Dedifferentiated amniotic fluid mesenchymal stem cell (primary cell): ENCODE data around the gene ATOSB.
"Not testable (repeated sequence)": the region's sequence is repeated elsewhere in the genome, so short reads cannot be mapped to it uniquely, and the experiment has no call there.

Experiments
- DNase-seq: peaks from one replicate; pipeline ENCODE4 v3.0.0-alpha.2; 2016; ENCODE audit errors: extremely low spot score

ATOSB gene

DNA sequence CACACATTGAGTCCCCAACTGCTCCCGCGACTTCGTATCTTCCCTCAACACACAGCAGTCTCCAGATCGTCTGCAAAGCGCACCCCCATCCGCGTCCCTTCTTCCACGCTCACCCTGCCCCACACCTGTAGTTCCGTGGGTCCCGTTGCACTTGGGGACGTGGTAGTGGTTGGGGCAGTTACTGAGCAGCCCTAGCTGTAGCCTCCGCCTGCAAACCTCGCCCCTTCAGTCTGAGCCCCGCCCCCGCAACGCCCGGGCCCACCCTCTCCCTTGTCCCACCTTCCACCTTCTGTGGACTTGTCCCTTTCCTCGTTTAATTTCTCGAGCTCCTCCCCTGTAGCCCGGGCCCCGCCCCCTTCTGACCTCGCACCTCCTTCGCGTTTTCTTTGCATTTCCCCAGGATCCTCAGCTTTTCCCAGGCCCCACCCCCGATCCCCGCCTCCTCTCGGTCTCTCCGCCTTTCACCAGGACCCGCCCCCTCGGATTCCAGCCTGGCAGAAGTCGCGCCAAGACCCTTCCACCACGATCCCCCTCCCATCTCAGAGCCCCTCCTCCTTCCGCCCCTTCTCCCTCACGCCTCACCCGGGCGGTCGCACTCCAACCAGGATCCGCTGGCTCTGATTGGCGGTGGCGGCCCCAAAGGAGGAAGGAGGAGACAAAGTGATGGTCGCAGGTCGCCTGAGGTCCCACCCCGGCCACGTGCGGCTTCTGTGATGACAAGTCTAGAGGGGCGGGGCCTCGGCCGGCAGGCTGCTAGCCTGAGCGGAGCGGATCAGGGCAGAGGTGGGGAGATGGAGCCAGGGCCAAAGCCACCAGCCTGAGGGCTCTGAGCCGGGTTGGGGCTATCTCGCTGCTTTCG lies at the start of gene ATOSB:
TSS of gene ATOSB (minus strand) at position 183 of the 859 bp plus-strand sequence. CDS start 7,588 bp downstream, outside the sequence.
- peak; percentile 87 for DNase-seq

GRCh38 chr9:35164711-35165110 lies 49.0 kb upstream of the ATOSB start:
- DNase-seq: no peak

- no peak for DNase-seq
Measured at GRCh38 chr9:35163413-35163812, 47.8 kb upstream of the ATOSB start.

DNA sequence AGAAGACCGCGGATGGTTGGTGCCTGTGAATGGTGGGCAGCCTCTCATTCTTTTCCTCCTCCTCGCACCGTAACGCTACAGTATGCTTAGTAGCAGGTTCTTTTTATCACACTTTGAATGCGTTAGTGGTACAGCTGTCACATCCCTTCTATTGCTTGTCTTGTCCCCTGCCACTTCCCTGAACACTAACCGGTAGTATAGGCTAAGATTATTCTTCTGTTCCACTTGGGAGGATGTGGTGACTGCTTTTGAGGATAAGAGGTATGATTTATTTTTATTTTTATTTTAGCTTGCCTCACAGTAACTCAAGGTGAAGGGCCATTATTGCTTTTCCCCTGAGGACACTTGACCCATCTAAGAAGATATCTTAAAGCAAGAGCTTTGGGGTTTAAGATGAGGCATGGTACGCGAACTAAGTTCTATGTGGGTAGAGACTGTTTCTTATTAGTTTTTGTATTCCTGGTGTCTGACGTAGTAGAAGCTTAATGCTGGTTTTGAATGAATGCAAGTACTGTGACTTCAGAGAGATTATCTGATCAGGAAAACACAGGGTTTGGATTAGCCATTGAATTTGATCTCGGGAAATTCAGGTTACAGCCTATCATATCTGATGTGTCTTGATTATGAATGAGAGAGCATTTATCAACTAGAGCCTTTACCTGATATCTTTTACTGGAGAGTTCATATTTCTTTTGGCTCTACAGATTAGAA lies 47.1 kb upstream of the ATOSB start:
- no peak for DNase-seq

DNA sequence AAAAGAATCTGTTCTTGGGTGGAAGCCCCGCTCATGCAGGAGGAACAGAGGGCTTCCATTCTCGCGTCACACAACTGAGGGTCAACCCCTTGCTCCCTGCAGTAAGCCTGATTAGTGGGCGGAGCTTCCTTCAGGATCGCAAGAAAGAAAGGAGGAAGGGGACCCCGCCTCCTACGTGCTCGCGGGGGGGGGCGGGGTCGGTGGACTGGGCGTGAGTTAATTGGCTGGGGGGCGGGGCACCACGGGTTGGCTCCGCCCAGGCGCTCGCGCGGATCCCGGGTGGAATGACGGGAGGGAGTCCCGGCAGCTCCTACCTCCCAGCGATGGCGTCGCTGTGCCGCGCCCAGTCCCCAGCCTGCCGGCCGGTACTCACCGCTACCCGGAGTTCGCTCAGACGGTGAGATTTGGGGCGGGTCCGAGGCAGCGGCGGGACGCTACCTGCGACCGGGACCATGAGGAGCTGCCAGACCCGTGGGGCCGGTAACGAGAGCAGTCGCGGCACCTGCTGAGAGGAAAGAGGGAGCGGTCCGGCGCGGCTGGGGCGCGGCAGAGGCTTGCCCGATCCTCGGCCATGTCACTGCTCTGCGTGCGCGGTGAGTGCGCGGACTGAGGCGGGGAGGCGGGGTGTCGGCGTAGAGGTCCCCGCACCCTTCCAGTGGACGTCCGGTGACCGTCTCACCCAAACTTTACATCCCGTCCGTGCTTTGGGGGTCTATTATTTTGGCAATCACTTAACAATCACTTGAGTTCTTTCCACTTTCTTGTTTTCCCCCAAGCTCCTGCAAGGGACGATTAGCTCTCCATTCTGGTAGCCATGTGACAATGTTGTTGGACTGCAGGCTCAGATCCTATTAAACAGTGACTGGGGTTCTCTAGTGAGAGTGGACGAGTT lies 46.3 kb upstream of the ATOSB start, which contains the start of gene UNC13B:
TSS of gene UNC13B (plus strand) at position 297 of the 892 bp plus-strand sequence. CDS start at position 572, 275 bp downstream.
- peak; percentile 88 for DNase-seq

DNA sequence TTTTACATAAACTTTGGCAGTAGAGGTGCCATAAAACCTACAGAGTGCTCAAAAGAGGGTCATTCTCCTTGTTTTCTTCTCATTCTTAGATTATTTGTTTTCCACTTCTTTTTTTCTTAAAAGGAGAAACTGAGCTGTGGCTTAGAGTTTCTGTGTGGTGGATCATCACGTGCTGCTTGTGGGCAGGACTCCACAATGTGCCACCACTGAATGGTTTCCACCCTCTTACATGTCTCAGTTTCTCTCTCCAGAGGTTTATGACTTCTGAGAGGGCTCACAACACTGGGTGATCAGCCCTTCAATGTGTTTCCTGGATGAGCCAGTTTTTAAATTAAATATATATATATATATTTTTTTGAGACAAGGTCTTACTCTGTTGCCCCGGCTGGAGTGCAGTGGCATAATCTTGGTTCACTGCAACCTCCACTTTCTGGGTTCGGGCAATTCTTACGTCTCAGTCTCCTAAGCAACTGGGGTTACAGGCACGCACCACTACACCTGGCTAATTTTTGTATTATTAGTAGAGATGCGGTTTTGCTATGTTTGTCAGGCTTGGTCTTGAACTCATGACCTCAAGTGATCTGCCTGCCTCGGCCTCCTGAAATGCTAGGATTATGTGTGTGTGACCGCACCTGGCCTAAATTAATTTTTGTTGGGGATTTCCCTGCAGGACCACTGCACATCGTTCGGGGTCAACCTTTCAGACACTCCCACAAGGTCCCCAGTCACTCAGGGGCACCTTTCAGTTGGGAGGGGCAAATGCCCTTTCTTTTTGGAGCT lies 43.0 kb upstream of the ATOSB start:
- DNase-seq: no peak

DNA sequence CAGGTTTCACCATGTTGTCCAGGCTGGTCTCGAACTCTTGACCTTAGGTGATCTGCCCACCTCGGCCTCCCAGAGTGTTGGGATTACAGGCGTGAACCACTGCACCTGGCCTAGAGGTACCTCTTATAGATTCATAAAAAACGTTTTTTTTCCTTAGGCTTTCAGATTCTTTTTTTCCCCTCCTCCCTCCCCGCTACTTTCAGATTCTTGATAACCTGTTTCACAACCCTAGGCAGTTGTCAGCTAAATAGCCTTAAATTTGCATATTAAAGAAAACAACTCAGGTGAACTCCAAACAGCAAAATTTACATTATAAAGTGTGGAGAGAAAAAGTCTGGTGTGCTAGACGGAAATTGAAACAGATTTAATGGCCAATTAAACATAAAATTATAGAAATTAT lies 42.2 kb upstream of the ATOSB start:
- DNase-seq: not testable (repeated sequence)

GRCh38 chr9:35156781-35157180 lies 41.1 kb upstream of the ATOSB start:
- no peak for DNase-seq

DNA sequence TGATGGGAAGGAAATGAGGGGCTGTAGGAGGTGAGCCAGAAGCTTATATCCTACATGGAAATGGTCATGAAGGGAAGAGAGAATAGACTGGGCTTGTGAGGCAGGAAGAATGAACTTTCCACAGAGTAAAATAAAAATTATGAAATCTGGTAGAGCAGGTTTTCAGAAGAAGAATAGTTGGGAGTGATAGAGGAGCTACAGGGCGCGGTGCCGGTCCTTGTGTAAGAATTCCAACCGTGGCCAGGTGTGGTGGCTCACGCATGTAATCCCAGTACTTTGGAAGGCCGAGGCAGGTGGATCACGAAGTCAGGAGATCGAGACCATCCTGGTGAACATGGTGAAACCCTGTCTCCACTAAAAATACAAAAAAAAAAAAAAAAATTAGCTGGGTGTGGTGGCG lies 37.3 kb upstream of the ATOSB start:
- no peak for DNase-seq

DNA sequence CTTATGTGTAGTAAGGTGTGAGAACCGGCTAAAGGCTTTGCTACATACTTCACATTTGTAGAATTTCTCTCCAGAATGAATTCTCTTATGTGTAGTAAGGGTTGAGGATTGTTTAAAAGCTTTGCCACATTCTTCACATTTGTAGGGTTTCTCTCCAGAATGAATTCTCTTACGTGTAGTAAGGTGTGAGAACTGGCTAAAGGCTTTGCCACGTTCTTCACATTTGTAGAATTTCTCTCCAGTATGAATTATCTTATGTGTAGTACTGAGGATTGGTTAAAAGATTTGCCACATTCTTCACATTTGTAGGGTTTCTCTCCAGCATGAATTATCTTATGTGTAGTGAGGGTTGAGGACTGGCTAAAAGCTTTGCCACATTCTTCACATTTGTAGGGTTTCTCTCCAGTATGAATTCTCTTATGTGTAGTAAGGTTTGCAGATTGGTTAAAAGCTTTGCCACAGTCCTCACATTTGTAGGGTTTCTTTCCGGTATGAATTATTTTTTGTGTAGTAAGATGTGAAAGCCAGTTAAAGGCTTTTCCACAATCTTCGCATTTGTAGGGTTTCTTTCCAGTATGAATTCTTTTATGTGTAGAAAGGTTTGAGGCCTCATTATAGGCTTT lies 32.4 kb upstream of the ATOSB start:
- not testable (repeated sequence) for DNase-seq

GRCh38 chr9:35142037-35142436 lies 26.4 kb upstream of the ATOSB start:
- no peak for DNase-seq

GRCh38 chr9:35140093-35140492 lies 24.4 kb upstream of the ATOSB start:
- DNase-seq: no peak

- DNase-seq: no peak
Measured at GRCh38 chr9:35136866-35137265, 21.2 kb upstream of the ATOSB start.

- no peak for DNase-seq
Measured at GRCh38 chr9:35135988-35136387, 20.3 kb upstream of the ATOSB start.

- DNase-seq: no peak
Measured at GRCh38 chr9:35134920-35135319, 19.3 kb upstream of the ATOSB start.

DNA sequence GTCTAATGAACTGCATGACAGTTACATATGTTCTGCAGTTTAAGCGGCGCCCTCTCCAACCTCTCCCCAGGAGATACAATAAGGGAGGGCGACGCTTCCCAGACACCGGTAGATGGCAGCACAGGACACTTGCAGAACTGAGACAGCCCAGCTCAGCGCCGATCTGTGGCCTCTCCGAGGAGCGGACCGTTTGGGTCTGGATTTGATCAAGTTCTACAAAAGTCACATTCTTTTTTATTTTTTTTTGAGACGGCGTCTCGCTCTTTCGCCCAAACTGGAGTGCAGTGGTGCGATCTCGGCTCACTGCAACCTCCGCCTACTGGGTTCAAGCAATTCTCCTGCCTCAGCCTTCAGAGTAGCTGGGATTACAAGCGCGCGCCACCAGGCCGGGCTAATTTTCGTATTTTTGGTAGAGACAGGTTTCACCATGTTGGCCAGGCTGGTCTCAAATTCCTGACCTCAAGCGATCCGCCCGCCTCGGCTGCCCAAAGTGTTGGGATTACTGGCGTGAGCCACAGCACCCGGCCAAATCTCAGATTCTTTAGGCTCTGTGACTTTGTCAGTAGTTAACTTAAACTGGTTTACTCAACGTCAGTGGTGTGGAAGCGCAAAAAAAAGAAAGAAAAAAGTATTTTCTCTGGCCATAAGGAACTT lies 1.4 kb upstream of the ATOSB start:
- DNase-seq: peak; percentile 98

DNA sequence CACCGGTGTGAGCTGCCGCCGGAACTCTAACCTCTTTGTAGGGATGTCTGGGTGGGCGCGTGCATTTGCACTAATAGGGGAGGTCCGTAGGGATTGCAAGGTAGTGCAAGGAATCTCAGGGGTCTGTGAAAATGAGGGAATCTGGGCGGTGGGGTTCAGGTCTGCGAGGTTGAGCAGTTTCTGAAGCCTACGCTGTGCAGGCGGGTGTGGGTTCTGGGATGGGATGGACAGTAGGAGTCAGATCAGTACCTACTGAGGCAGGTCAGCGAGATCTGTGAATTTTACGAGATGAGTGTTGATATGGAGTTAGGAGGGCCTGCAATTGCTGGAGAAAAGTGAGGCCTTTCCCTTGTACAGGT lies 856 bp upstream of the ATOSB start:
- DNase-seq: no peak

- DNase-seq: no peak
Measured at GRCh38 chr9:35114840-35115628, 628 bp downstream of the ATOSB start.

DNA sequence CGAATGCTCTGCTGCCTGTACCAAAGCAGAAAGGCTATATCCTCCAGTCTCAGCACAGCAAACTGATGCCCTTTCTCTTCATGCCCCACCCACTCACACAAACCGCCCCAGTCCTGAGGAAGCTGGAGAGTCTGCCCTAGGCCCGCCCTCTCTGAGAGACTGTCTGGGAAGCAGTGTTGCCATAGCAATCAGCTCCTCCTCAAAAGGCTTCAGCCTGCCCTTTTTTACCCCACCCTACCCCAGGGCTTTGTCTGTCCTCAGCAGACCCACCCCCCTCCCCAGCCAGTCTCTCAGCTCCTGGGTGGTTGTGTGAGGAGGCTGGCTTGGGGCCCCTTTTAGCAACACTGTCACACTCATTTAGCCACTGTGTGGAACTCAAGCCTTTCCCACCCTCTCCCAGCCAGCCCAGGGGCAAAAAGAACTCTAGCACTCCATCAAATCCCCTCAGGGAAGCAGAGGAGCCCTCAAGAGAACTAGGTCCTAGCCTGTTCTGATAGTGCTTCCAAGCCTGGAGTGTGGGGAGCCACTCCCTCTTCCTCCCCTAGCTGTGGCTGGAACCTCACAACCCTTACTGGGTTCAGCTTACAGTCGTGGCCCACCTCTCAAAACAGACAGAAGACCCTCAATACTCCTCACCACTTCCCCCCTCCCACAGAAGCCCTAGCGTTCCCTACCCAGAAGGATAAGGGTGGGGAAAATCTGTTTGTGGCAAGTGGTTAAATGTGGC lies 1.4 kb downstream of the ATOSB start:
- DNase-seq: peak; percentile 99
